Measurements from ENCODE around the gene RNF17. TPM values are rescaled to one million over a fixed set of nuclear protein-coding genes. Genes with fewer than 3 reads are reported as not detected.

RNF17 gene
- total and polyA plus RNA-seq, 2 of the 8 experiments (the other 6 are each of a cell fraction or from before 2014, with no cell fraction given): not detected

DNA sequence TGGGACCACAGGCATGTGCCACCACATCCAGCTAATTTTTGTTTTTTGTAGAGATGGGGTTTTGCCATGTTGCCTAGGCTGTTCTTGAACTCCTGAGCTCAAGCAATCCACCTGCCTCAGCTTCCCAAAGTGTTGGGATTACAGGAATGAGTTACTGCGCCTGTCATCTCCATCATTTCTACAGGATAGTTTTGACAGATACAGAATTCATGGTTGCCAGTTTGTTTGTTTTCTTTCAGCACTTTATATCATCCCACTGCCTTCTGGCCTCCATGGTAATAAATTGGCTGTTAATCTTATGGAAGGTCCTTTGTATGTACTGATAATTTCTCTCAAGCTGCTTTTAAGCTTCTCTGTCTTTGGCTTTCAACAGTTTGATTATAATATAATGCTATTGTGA is 165.2 kb downstream of the RNF17 start:
- H4K20me1 ChIP-seq (replicated peaks in 1 of 2; ENCODE audit: control insufficient read depth in 1 of 2, insufficient read depth in 2 of 2, low read length in 2 of 2): no peaks in the 10 kb centered on the region
- no peak overlapping the region for H3K9ac ChIP-seq (replicated peaks in 1 of 4; ENCODE audit: extremely low read depth in 1 of 4, low read depth in 3 of 4, low read length in 3 of 4)
- no peak overlapping the region for H4K5ac ChIP-seq (ENCODE audit: insufficient read length, low read depth, low read length)
- no peak overlapping the region for H2BK12ac ChIP-seq (ENCODE audit: low read depth, low read length)
- H3K27ac ChIP-seq (ENCODE audit: low read depth, low read length): no peak overlapping the region
- POLR2A ChIA-PET (ENCODE audit: partially characterized antibody): no interaction called here
- H2AFZ ChIP-seq (ENCODE audit: low read length): no peak overlapping the region
- TF ChIP-seq POLR2AphosphoS5 (IDR thresholded peaks at IDR 0.05; ENCODE audit: low read depth, low read length): no peak
- TF ChIP-seq SIN3A (conservative IDR thresholded peaks at IDR 0.05 in 1 of 2, IDR thresholded peaks at IDR 0.05 in 1 of 2; ENCODE audit: low read depth in 1 of 2, low read length in 2 of 2): no peak
- TF ChIP-seq TCF12 (IDR thresholded peaks at IDR 0.05; ENCODE audit: low read depth, low read length): no peak
- no peak for TF ChIP-seq TBP (IDR thresholded peaks at IDR 0.05; ENCODE audit: low read depth, low read length)
- TF ChIP-seq, protein P1, sequence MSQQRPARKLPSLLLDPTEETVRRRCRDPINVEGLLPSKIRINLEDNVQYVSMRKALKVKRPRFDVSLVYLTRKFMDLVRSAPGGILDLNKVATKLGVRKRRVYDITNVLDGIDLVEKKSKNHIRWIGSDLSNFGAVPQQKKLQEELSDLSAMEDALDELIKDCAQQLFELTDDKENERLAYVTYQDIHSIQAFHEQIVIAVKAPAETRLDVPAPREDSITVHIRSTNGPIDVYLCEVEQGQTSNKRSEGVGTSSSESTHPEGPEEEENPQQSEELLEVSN (IDR thresholded peaks at IDR 0.05): no peak
- no peak for TF ChIP-seq CHD1 (IDR thresholded peaks at IDR 0.05; ENCODE audit: low read depth, low read length)
- no peak for TF ChIP-seq SIRT6 (IDR thresholded peaks at IDR 0.05; ENCODE audit: low read length)
- no peak overlapping the region for H3K56ac ChIP-seq (replicated peaks; ENCODE audit: insufficient read length, low read depth, low read length)
- H2BK120ac ChIP-seq (replicated peaks; ENCODE audit: low read depth, low read length): no peak overlapping the region
- no peak overlapping the region for H3K18ac ChIP-seq (ENCODE audit: extremely low read depth, low read length)
- H3K14ac ChIP-seq (ENCODE audit: insufficient read length): no peak overlapping the region
- 85% methylated on average over 1 of the region's 1 CpG; no CpG with 5 or more reads in 1 of the 2 experiments for WGBS, 2 experiments (ENCODE audit: extremely low coverage in 1 of 2, insufficient coverage in 1 of 2, insufficient read length in 1 of 2, insufficient replicate concordance in 2 of 2, low coverage in 1 of 2, low lambda C conversion rate in 2 of 2, missing lambda C conversion rate in 1 of 2)
- no peak overlapping the region for H4K8ac ChIP-seq (ENCODE audit: extremely low read depth, insufficient read depth, low read length)
- H3K79me2 ChIP-seq (ENCODE audit: control insufficient read depth in 1 of 2, insufficient read depth in 2 of 2, low read length in 2 of 2): no peaks in the 10 kb centered on the region
- no peaks in the 10 kb centered on the region; a peak in 1 of 7 replicates for H3K27me3 ChIP-seq (replicated peaks in 1 of 4; ENCODE audit: control insufficient read depth in 3 of 4, extremely low read depth in 1 of 4, insufficient read depth in 3 of 4, low read length in 3 of 4)
- no peak for FAIRE-seq
- H2BK20ac ChIP-seq (ENCODE audit: low read length): no peak overlapping the region
- H3K4me1 ChIP-seq (replicated peaks in 1 of 4; ENCODE audit: control insufficient read depth in 3 of 4, insufficient read depth in 4 of 4, low read length in 3 of 4): peaks cover 0 to 5% (median 2%) of the 10 kb centered on the region in 4 experiments; a peak in 3 of 7 replicates
- no peak overlapping the region for H3K4me3 ChIP-seq (ENCODE audit: extremely low read depth in 1 of 4, insufficient read depth in 2 of 4, low read depth in 3 of 4, low read length in 4 of 4)
- H3K36me3 ChIP-seq (ENCODE audit: control insufficient read depth in 2 of 4, insufficient read depth in 4 of 4, low read length in 3 of 4): no peaks in the 10 kb centered on the region
- no peak overlapping the region for H3K4ac ChIP-seq (replicated peaks; ENCODE audit: insufficient read length, low read depth, low read length)
- H2BK15ac ChIP-seq (ENCODE audit: low read length): no peak overlapping the region
- no peaks in the 10 kb centered on the region for H3K9me3 ChIP-seq (ENCODE audit: insufficient read depth in 2 of 2, low read depth in 1 of 2, low read length in 1 of 2)
- H3K79me1 ChIP-seq (ENCODE audit: low read depth, low read length): no peaks in the 10 kb centered on the region
- H3K4me2 ChIP-seq (ENCODE audit: insufficient read depth in 1 of 2, low read depth in 2 of 2, low read length in 2 of 2): no peak overlapping the region
- H3K23me2 ChIP-seq (ENCODE audit: low read depth, low read length): peaks cover 5% of the 10 kb centered on the region
- H2BK5ac ChIP-seq (ENCODE audit: low read depth, low read length): no peak overlapping the region
- CTCF ChIA-PET (ENCODE audit: partially characterized antibody): interaction anchor here (0.6 kb wide), 1 partner anchor 917 kb away, joined by 5 read pairs; no protein-coding TSS in a partner anchor
- H4K91ac ChIP-seq (replicated peaks; ENCODE audit: insufficient read length, low read length): no peak overlapping the region
- no peak for DNase-seq (ENCODE audit: low read depth in 1 of 2, low spot score in 2 of 2)
- H3K23ac ChIP-seq (ENCODE audit: insufficient read length): no peak overlapping the region
- no peak overlapping the region for H2AK5ac ChIP-seq (ENCODE audit: low read depth, low read length)
